ENCODE measurements around the gene ANXA10. TPM values are rescaled to one million over a fixed set of nuclear protein-coding genes. Genes with fewer than 3 reads are reported as not detected.

The ANXA10 gene
- polyA plus RNA-seq, 1 donor (not counting 4 experiments of a cell fraction or from before 2014, with no cell fraction given), result not detected

GRCh38 chr4:168082379-168082778, 10.0 kb upstream of the ANXA10 start:
- dilution Hi-C loops (cut with MboI; ENCODE audit: extremely low pct_ligation_motif_present, low sequenced_read_pairs), result no loop called here
- no peak for DNase-seq (ENCODE audit: low read depth, low spot score)

GRCh38 chr4:168095776-168096406, 3.6 kb downstream of the ANXA10 start:
- dilution Hi-C loops (cut with MboI; ENCODE audit: extremely low pct_ligation_motif_present, low sequenced_read_pairs), result no loop called here
- no peaks in the 10 kb centered on the region for H3K9me3 ChIP-seq (ENCODE audit: control insufficient read depth, low read depth, low read length)
- no peaks in the 10 kb centered on the region for H3K27me3 ChIP-seq (ENCODE audit: control insufficient read depth, extremely low read depth, insufficient read depth, low read length)
- peaks cover 19% of the 10 kb centered on the region for H3K4me1 ChIP-seq (ENCODE audit: control insufficient read depth, extremely low read depth, insufficient read depth, low read length)
- FAIRE-seq (peak; percentile 53), DNase-seq (ENCODE audit: low read depth, low spot score) (no peak)
- no peaks in the 10 kb centered on the region for H3K9me1 ChIP-seq (ENCODE audit: control insufficient read depth, extremely low read depth, insufficient read depth, low read length)
- no peak overlapping the region for H3K9ac ChIP-seq (ENCODE audit: control insufficient read depth, extremely low read depth, insufficient read depth, low read length)
- H3K4me2 ChIP-seq (ENCODE audit: control insufficient read depth, extremely low read depth, insufficient read depth, low read depth, low read length), result no peak overlapping the region
- no peak overlapping the region for H2AFZ ChIP-seq (ENCODE audit: control insufficient read depth, low read length)
- no peak for TF ChIP-seq CTCF (optimal IDR thresholded peaks at IDR 0.05 in 1 of 3, IDR thresholded peaks at IDR 0.05 in 1 of 3, conservative IDR thresholded peaks at IDR 0.05 in 1 of 3; ENCODE audit: extremely low read depth in 1 of 3, insufficient read depth in 2 of 3, low read length in 3 of 3)
- TF ChIP-seq EZH2 (IDR thresholded peaks at IDR 0.05; ENCODE audit: low read length), result no peak
- no peak overlapping the region for H3K4me3 ChIP-seq (ENCODE audit: control insufficient read depth in 2 of 3, extremely low read depth in 1 of 3, insufficient read depth in 2 of 3, low read depth in 1 of 3, low read length in 3 of 3)
- H3K79me2 ChIP-seq (ENCODE audit: control insufficient read depth, insufficient read depth, low read length), result no peaks in the 10 kb centered on the region
- no peaks in the 10 kb centered on the region for H4K20me1 ChIP-seq (ENCODE audit: control insufficient read depth, extremely low read depth, insufficient read depth, low read length)
- H3K36me3 ChIP-seq (ENCODE audit: control insufficient read depth in 2 of 2, extremely low read depth in 1 of 2, insufficient read depth in 2 of 2, low read length in 2 of 2), result no peaks in the 10 kb centered on the region
- H3K27ac ChIP-seq (ENCODE audit: control insufficient read depth, insufficient read depth, low read length), result no peak overlapping the region

More at GRCh38 chr4:168082379-168082778, 10.0 kb upstream of the ANXA10 start:
- Histone ChIP-seq H3K9ac (ENCODE audit: control insufficient read depth, extremely low read depth, insufficient read depth, low read length) (no peak overlapping the region), H3K4me1 (ENCODE audit: control insufficient read depth, extremely low read depth, insufficient read depth, low read length) (no peaks in the 10 kb centered on the region), H3K36me3 (ENCODE audit: control insufficient read depth in 2 of 2, extremely low read depth in 1 of 2, insufficient read depth in 2 of 2, low read length in 2 of 2) (no peaks in the 10 kb centered on the region), H3K9me3 (ENCODE audit: control insufficient read depth, low read depth, low read length) (no peaks in the 10 kb centered on the region), H3K79me2 (ENCODE audit: control insufficient read depth, insufficient read depth, low read length) (no peaks in the 10 kb centered on the region), H2AFZ (ENCODE audit: control insufficient read depth, low read length) (no peak overlapping the region), H3K4me2 (ENCODE audit: control insufficient read depth, extremely low read depth, insufficient read depth, low read depth, low read length) (no peak overlapping the region), H3K9me1 (ENCODE audit: control insufficient read depth, extremely low read depth, insufficient read depth, low read length) (no peaks in the 10 kb centered on the region), H3K27me3 (ENCODE audit: control insufficient read depth, extremely low read depth, insufficient read depth, low read length) (no peaks in the 10 kb centered on the region), H4K20me1 (ENCODE audit: control insufficient read depth, extremely low read depth, insufficient read depth, low read length) (no peaks in the 10 kb centered on the region), H3K27ac (ENCODE audit: control insufficient read depth, insufficient read depth, low read length) (no peak overlapping the region), H3K4me3 (ENCODE audit: control insufficient read depth in 2 of 3, extremely low read depth in 1 of 3, insufficient read depth in 2 of 3, low read depth in 1 of 3, low read length in 3 of 3) (no peak overlapping the region)
- no peak for TF ChIP-seq EZH2 (IDR thresholded peaks at IDR 0.05; ENCODE audit: low read length)
- no peak for TF ChIP-seq CTCF (optimal IDR thresholded peaks at IDR 0.05 in 1 of 3, IDR thresholded peaks at IDR 0.05 in 1 of 3, conservative IDR thresholded peaks at IDR 0.05 in 1 of 3; ENCODE audit: extremely low read depth in 1 of 3, insufficient read depth in 2 of 3, low read length in 3 of 3)
- no peak for FAIRE-seq
